Sigmoid colon (tissue), 4 donors: ENCODE results near the gene SMAP2.

Source experiments
- POLR2AphosphoS5 ChIP-seq, 4 donors: sonication (generic); formaldehyde crosslinking; IDR thresholded peaks; one replicate each; pipeline ENCODE4 v1.6.1; 2017; ENCODE audit warnings: antibody characterized with exemption in 4 of 4
- TF ChIP-seq, protein P1 (sequence below), 4 experiments: fragments of 450-650 bp in 3 of 4; fragments of 200-600 bp in 1 of 4; IDR thresholded peaks; one replicate each; pipeline ENCODE4 v1.5.1; 2016 to 2019; ENCODE audit warnings: antibody characterized with exemption in 4 of 4, mild to moderate bottlenecking in 3 of 4, moderate library complexity in 2 of 4

DNA sequence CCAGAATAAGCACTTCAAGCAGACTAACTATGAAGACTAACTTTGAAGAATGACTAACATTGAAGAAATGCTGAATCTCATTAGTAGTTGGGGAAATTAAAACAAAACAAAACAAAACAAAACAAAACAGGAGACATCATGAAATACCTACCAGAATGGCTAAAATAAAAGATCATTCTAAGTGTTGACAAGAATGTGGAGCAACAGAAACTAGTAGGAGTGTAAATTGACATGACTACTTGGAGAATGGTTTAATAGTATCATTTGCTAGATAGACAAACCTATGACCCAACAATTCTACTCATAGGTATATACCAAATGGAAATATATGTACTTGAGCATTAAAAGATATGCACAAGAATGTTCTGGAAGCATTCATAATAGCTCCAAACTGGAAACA is 57.9 kb downstream of the SMAP2 start:
- TF ChIP-seq, protein P1, sequence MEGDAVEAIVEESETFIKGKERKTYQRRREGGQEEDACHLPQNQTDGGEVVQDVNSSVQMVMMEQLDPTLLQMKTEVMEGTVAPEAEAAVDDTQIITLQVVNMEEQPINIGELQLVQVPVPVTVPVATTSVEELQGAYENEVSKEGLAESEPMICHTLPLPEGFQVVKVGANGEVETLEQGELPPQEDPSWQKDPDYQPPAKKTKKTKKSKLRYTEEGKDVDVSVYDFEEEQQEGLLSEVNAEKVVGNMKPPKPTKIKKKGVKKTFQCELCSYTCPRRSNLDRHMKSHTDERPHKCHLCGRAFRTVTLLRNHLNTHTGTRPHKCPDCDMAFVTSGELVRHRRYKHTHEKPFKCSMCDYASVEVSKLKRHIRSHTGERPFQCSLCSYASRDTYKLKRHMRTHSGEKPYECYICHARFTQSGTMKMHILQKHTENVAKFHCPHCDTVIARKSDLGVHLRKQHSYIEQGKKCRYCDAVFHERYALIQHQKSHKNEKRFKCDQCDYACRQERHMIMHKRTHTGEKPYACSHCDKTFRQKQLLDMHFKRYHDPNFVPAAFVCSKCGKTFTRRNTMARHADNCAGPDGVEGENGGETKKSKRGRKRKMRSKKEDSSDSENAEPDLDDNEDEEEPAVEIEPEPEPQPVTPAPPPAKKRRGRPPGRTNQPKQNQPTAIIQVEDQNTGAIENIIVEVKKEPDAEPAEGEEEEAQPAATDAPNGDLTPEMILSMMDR (IDR thresholded peaks at IDR 0.05), result no peak
- TF ChIP-seq POLR2AphosphoS5 (IDR thresholded peaks at IDR 0.05), result no peak
